ENCODE measurements around the gene NAT10. TPM values are rescaled to one million over a fixed set of nuclear protein-coding genes. Genes with fewer than 3 reads are reported as not detected.

Gene NAT10
- total RNA-seq, 2 donors from 2014 or later, result 20.1 to 29.0 TPM

Other genes with a start within 250 kb of the NAT10 start
- gene LMO2, start 213.6 kb upstream of the NAT10 start, total RNA-seq, result 10 to 100 TPM; 15.4 to 15.8 TPM
- 100 to 1,000 TPM; 102 to 106 TPM for gene CAPRIN1, start 53.9 kb upstream of the NAT10 start, total RNA-seq